HCT116 (cell line): ENCODE data around the gene CRACR2A.

Experiments used
- CBX3 ChIP-seq: IDR thresholded peaks from 2 replicates; pipeline ENCODE4 v1.6.1; 2012; ENCODE audit warnings: low read depth
- CTCF ChIP-seq, 3 experiments: fragments of 200-600 bp in 1 of 3; sonication (generic) in 1 of 3; IDR thresholded peaks in 2 of 3; conservative IDR thresholded peaks in 1 of 3; 2 replicates each; pipeline ENCODE4 v1.5.1; 2012 to 2017; ENCODE audit warnings: low read depth in 2 of 3, low read length in 2 of 3, antibody characterized with exemption in 1 of 3, borderline replicate concordance in 1 of 3, control low read depth in 1 of 3, mild to moderate bottlenecking in 1 of 3, mixed read lengths in 1 of 3, mixed run types in 1 of 3, moderate library complexity in 1 of 3; ENCODE audit not compliant: insufficient read depth in 1 of 3
- EZH2 ChIP-seq: fragments of 200-600 bp; sonication (generic); IDR thresholded peaks from 2 replicates; pipeline ENCODE4 v1.6.1; 2017; ENCODE audit warnings: antibody characterized with exemption, mixed run types
- MAX ChIP-seq: IDR thresholded peaks from 2 replicates; pipeline ENCODE4 v1.6.1; 2012
- POLR2A ChIP-seq: IDR thresholded peaks from 2 replicates; pipeline ENCODE4 v1.7.0; 2011; ENCODE audit warnings: borderline replicate concordance; ENCODE audit not compliant: insufficient read depth, insufficient read length; ENCODE audit errors: extremely low read depth
- POLR2AphosphoS5 ChIP-seq: IDR thresholded peaks from 2 replicates; pipeline ENCODE4 v1.6.1; 2011; ENCODE audit warnings: mild to moderate bottlenecking, low read depth, low read length, moderate library complexity
- RAD21 ChIP-seq: IDR thresholded peaks from 2 replicates; pipeline ENCODE4 v1.6.1; 2012; ENCODE audit warnings: low read depth, mild to moderate bottlenecking
- REST ChIP-seq: IDR thresholded peaks from 2 replicates; pipeline ENCODE4 v1.6.1; 2012; ENCODE audit warnings: low read depth
- ZFX ChIP-seq: fragments of 450-650 bp; IDR thresholded peaks from 2 replicates; pipeline ENCODE4 v1.6.1; 2017

- TF ChIP-seq RAD21 (no peak), CTCF (IDR thresholded peaks at IDR 0.05 in 2 of 3, conservative IDR thresholded peaks at IDR 0.05 in 1 of 3; ENCODE audit: borderline replicate concordance in 1 of 3, insufficient read depth in 1 of 3, low read depth in 2 of 3, low read length in 2 of 3) (no peak), EZH2 (no peak), MAX (no peak), POLR2A (no peak), CBX3 (no peak), POLR2AphosphoS5 (no peak), REST (no peak), ZFX (no peak)
Observed at GRCh38 chr12:3603576-3603975, 149.3 kb downstream of the CRACR2A start.
